Measurements from ENCODE around the gene FOXA1.

Gene FOXA1

DNA sequence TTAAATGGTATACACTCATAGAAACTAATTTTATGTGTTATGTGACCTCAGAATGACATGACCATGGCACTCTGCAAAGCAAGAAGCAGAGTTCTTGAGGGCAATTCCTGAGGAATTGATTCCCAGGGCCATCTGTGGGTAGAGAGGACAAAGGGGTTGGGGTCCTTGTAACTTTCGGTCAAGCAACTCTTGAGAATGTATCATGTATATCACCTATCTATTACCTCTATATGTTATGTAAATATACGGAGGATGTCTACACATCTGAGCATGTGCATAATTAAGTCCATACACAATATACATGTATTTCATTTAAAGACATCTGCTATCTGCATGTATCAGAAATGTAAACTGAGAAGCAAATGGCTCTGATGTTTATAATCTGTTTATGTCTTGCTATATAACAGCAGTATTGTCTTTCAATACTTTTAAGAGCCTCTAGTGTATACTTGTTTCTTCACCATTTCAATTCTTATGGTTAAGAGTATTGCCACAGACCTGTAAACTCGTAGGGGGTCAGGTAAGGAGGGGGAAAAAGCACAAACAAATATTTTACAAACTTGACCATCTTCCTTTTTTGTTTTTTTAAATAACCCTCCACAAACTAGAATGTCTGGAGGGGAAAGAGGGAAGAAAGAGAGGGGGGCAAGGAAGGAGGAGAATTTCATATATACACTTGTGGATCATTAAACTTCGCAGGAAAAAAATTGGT lies 4.5 kb downstream of the FOXA1 start:
- Histone ChIP-seq H3K27me3 (ENCODE audit: insufficient read depth, low read length) (peaks cover 64% of the 10 kb centered on the region), H3K4me1 (ENCODE audit: insufficient read depth, low read length) (peaks cover 26% of the 10 kb centered on the region), H3K9me3 (ENCODE audit: low read length) (no peaks in the 10 kb centered on the region), H2AFZ (ENCODE audit: low read depth, low read length) (no peak overlapping the region), H3K36me3 (ENCODE audit: insufficient read depth, low read length) (no peaks in the 10 kb centered on the region), H3K4me3 (ENCODE audit: low read length) (peak overlapping the region; percentile 8)

DNA sequence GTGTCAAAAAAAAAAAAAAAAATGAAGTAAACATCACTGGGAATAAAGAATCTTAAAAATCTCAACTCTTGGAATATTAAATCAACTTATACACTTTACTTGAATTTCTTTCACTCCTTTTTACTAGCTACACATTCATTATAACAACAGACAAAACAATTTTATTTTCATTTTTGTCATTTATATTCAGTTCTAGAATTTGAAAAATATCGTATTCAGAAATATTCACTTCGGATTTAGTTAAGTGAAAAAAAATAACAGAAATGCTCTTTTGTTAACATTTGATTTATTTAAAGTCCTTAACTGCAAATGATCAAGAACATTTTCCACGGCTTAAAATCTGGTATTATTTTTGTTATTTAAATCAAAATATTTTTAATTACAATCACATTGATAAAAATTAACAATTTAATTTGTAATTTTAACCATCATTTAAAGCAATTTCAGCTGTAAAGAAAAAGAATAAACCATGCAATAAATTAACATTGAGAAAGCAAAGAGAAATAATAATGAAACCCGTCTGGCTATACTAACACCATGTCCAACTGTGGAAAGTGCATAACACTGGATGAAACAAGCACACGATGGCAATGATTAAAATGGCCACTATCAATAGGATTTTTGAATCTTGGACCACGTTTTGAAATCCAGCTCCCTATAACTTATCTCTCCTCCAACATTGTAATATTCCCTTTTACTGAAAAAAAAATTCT lies 5.2 kb downstream of the FOXA1 start:
- H2AFZ ChIP-seq (ENCODE audit: low read depth, low read length): no peak overlapping the region
- H3K4me3 ChIP-seq (ENCODE audit: low read length): peak overlapping the region; percentile 45
- peaks cover 68% of the 10 kb centered on the region for H3K27me3 ChIP-seq (ENCODE audit: insufficient read depth, low read length)
- H3K4me1 ChIP-seq (ENCODE audit: insufficient read depth, low read length): peaks cover 30% of the 10 kb centered on the region
- no peaks in the 10 kb centered on the region for H3K9me3 ChIP-seq (ENCODE audit: low read length)
- no peaks in the 10 kb centered on the region for H3K36me3 ChIP-seq (ENCODE audit: insufficient read depth, low read length)

DNA sequence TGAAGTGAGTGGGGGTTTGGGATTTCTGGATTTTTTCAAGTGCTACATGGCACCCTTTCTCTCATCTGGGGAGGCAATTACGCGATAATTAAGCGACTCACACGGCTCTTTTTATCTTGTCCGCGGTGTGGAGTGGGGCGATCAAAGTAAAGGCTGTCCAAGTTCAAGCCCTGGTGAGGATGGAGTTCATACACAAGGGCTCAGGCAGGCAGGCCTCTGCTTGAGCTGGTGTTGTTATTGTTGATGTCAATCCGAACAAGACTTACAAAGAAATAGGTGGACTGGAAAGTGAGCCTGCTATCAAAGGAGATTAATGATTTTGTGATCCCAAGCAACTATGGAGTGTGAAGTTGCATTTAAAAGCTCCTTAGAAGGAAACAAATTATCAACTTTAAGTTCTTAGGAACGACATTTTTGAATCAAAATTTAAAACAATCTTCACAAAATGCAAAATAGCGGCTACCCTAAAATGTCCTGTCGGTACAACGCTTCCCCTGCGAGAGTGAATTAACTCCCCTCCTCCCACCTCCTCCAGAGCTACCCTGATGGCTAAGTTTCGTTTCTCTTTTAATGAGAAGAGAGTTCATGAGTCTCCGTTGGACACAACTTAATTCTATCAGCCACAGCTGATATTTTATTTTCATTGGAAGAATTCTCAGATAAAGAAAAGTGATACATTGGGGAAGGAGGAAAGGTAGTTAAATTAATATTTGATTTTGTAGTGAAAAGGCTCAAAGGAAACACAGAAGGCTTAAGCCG lies 5.9 kb downstream of the FOXA1 start:
- peaks cover 73% of the 10 kb centered on the region for H3K27me3 ChIP-seq (ENCODE audit: insufficient read depth, low read length)
- H3K4me3 ChIP-seq (ENCODE audit: low read length): peak overlapping the region; percentile 45
- H2AFZ ChIP-seq (ENCODE audit: low read depth, low read length): peak overlapping the region; percentile 52
- H3K9me3 ChIP-seq (ENCODE audit: low read length): no peaks in the 10 kb centered on the region
- H3K4me1 ChIP-seq (ENCODE audit: insufficient read depth, low read length): peaks cover 35% of the 10 kb centered on the region
- no peaks in the 10 kb centered on the region for H3K36me3 ChIP-seq (ENCODE audit: insufficient read depth, low read length)

DNA sequence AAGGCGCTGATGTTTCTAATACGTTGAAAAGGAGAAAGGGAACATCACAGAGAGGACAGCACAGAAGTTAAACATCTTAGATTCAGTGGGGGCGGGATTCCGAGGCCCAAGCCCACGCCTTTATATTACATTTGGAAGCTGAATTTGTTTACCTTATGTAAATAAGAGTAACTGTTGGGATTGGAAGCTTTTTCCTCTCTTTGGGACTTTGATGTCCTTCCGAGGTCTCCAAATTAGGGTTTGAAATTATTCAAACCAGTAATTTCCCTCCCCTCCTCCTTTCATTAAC lies 6.4 kb downstream of the FOXA1 start:
- Histone ChIP-seq H3K27me3 (ENCODE audit: insufficient read depth, low read length) (peaks cover 73% of the 10 kb centered on the region), H2AFZ (ENCODE audit: low read depth, low read length) (peak overlapping the region; percentile 52), H3K36me3 (ENCODE audit: insufficient read depth, low read length) (no peaks in the 10 kb centered on the region), H3K4me1 (ENCODE audit: insufficient read depth, low read length) (peaks cover 30% of the 10 kb centered on the region), H3K4me3 (ENCODE audit: low read length) (peak overlapping the region; percentile 45), H3K9me3 (ENCODE audit: low read length) (no peaks in the 10 kb centered on the region)

DNA sequence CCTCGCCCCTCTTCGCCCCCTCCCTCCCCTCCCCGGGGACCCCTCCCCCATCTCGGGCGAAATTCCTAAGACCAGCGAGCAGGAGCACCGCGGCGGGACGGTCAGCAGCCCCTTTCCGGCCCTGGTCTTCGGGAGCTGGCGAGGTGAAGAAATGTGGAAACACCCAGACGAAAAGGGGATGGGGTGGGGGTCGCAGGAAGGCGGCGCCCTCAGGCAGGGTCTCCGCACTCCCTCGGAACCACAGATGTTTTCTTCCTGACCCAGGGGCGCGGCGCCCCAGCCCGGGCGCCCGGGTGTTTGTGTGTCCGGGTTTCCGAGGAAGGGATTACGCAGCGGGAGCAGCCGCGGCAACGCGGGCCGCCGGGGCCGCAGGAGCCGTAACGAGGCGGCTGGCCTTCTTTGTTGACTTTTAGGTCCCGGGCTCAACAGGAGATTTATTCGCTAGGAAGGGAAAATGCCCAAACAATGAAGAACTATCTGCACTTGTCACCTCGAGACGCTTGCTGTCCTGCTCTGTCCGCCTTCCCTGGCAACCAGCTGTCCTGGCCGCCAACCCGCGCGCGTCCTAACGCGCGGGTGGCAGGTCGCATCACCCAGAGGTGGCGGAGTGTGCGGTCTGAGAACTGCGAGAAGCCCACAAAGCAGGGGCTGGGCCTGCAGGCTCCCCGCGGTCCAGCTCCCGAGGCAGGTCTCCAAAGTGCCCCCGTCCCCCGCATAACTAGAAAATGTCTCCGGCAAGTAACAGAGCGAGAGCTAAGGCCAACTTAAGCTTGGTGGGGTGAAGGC lies 7.0 kb downstream of the FOXA1 start:
- Histone ChIP-seq H3K4me3 (ENCODE audit: low read length) (peak overlapping the region; percentile 45), H3K4me1 (ENCODE audit: insufficient read depth, low read length) (peaks cover 30% of the 10 kb centered on the region), H3K36me3 (ENCODE audit: insufficient read depth, low read length) (no peaks in the 10 kb centered on the region), H2AFZ (ENCODE audit: low read depth, low read length) (peak overlapping the region; percentile 52), H3K9me3 (ENCODE audit: low read length) (no peaks in the 10 kb centered on the region), H3K27me3 (ENCODE audit: insufficient read depth, low read length) (peaks cover 68% of the 10 kb centered on the region)

DNA sequence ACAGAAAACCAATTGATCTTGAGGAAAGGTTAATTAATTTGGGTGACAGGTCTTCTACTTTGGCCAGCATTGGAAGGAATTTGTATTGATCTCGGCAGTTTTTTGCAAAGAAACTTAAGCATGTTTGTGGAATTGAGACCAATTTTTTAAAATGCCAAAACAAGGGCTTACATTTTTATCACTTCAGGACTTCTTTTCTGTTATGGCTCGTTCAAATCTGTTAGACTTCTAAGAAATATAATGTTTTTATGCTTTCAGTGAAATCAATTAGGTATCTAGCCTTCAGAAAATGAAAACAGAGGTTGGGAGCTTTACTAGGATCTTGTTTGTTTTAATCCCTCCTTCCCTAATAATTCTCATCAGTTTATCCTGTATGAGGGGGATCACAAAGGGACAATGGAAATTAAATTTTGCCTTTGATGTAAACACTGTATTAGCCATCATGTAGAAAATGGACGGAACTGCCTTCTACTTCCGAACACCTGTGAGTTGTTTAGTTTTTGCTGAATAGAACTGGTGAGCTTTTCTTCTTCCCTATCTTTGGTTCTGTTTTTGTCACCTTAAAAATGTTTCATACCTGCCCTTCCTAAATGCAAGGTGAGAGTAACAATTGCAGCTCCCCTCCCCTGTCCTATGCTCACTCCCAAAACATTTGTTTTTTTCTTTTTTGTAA lies 7.8 kb downstream of the FOXA1 start:
- H3K27me3 ChIP-seq (ENCODE audit: insufficient read depth, low read length): peaks cover 60% of the 10 kb centered on the region
- H3K4me3 ChIP-seq (ENCODE audit: low read length): peak overlapping the region; percentile 45
- H3K9me3 ChIP-seq (ENCODE audit: low read length): no peaks in the 10 kb centered on the region
- no peak overlapping the region for H2AFZ ChIP-seq (ENCODE audit: low read depth, low read length)
- H3K36me3 ChIP-seq (ENCODE audit: insufficient read depth, low read length): no peaks in the 10 kb centered on the region
- H3K4me1 ChIP-seq (ENCODE audit: insufficient read depth, low read length): peaks cover 30% of the 10 kb centered on the region

DNA sequence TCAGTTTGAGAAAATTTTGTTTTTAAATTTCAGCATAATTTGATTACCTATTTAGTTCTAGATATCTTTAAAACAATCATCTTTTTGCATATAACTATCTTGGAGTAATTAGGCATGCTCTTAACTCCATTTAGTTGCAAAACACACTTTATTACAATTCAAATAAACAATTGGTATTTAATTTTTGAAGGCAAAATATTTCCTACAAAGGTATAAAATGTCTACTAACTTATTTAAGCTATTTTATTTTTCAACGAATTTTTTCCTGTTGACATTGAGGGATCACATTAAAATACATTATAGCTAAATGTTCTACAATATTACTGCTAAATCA lies 8.3 kb downstream of the FOXA1 start:
- Histone ChIP-seq H3K4me1 (ENCODE audit: insufficient read depth, low read length) (peaks cover 30% of the 10 kb centered on the region), H3K9me3 (ENCODE audit: low read length) (no peaks in the 10 kb centered on the region), H3K27me3 (ENCODE audit: insufficient read depth, low read length) (peaks cover 55% of the 10 kb centered on the region), H3K4me3 (ENCODE audit: low read length) (no peak overlapping the region), H2AFZ (ENCODE audit: low read depth, low read length) (no peak overlapping the region), H3K36me3 (ENCODE audit: insufficient read depth, low read length) (no peaks in the 10 kb centered on the region)

DNA sequence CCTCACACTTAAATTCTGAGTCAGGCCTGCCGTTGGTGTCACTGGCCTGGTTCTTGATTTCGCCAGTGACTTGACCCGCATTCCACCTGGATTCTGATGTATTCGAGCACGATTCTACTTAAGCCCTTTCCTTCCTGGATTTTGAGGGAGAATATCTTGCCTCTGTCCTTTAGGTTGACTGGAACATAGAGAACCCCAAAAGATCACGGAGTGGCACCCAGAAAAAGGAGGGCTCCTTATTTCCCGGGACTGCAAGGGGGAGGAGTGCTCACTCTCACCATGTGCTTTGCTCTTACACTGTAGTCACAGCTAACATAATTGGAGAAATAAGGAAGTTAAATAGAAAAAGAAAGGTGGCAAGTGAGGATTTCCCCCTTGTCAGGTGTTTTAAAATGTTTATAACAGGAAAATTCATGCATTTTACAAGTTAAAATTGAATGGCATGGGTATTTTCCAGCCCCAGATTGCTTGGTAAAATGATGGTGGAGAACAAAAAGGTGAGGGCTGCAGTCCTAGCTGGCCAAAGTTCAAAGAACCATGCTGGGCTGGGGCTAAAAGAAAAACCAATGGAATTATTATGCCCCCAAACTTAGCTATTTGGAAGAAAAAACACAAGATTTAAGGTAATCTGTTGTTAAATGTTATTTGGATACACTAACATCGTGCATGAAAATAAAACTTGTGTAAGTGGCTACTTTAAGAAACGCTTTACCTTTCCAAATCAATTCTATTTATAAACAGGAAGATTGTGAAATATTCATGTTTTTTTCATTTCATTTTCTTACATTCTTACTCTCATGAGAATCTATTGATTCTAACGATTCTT lies 8.9 kb downstream of the FOXA1 start:
- H3K9me3 ChIP-seq (ENCODE audit: low read length): no peaks in the 10 kb centered on the region
- no peaks in the 10 kb centered on the region for H3K36me3 ChIP-seq (ENCODE audit: insufficient read depth, low read length)
- no peak overlapping the region for H2AFZ ChIP-seq (ENCODE audit: low read depth, low read length)
- H3K4me3 ChIP-seq (ENCODE audit: low read length): no peak overlapping the region
- peaks cover 50% of the 10 kb centered on the region for H3K27me3 ChIP-seq (ENCODE audit: insufficient read depth, low read length)
- peaks cover 30% of the 10 kb centered on the region for H3K4me1 ChIP-seq (ENCODE audit: insufficient read depth, low read length)

DNA sequence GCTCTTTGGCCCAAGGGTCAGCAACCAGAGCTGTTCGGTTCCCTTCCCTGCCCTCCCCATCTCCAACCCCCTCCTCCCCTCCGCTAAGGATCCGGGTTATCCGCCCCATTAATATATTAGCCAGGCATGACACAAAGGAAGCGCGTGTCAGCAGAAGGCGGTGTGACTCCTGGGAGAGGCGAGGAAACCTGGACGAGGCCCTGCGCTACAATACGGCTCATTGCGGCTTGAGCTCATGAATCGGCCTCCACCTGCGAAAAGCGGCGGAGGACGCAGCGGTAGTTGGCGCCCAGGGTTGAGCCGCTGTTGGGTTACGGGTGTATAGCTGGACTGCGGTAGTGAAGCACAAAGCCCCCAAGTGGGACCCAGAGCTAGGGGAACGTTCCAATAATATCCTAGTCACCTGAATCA lies 9.9 kb downstream of the FOXA1 start:
- H3K36me3 ChIP-seq (ENCODE audit: insufficient read depth, low read length): no peaks in the 10 kb centered on the region
- H3K27me3 ChIP-seq (ENCODE audit: insufficient read depth, low read length): peaks cover 39% of the 10 kb centered on the region
- no peaks in the 10 kb centered on the region for H3K9me3 ChIP-seq (ENCODE audit: low read length)
- no peak overlapping the region for H2AFZ ChIP-seq (ENCODE audit: low read depth, low read length)
- H3K4me3 ChIP-seq (ENCODE audit: low read length): peak overlapping the region; percentile 47
- H3K4me1 ChIP-seq (ENCODE audit: insufficient read depth, low read length): peaks cover 32% of the 10 kb centered on the region

DNA sequence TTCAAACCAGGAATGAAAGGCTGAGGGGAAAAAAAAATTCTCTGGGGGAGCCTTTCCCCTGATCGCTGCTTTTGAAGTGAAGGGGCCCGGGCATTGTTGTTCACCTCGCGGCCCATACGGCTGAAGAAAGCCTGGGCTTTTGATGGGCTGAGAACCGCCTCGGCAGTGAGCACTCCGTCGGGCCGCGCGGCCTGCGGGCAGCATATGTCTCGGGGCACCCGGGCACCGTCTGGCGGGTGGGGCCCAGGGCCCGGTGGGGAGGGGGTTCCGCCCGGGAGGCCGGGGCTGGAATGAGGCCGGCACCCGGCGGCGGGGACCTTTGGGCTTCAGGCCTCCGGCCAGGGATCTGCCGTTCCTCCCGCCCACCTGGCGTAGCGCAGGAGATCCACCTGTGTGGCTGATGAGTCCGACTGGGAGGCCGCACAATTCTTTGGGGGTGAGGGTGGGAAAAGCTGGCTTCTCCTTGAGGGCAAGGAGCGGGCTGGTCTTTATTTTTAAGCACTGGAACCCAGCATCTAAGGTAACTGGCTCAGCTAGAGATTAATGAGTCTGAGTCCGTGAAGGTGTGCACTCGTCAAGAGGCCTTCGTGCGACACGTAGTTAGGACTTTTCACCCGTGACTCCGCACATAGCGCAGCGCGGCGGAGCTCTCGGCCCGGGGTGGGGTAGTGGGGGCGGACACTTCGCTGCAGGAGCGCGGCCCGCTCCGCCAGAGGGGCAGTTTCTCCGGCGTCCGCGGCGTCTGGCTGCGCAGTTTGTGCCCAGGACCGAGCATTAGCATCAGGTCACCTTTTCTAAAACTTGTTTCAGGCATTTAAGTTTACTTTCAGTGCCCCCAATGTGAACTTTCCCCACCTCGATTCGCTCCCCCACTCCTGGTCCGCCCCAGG lies 10.6 kb downstream of the FOXA1 start:
- peaks cover 38% of the 10 kb centered on the region for H3K27me3 ChIP-seq (ENCODE audit: insufficient read depth, low read length)
- peaks cover 38% of the 10 kb centered on the region for H3K4me1 ChIP-seq (ENCODE audit: insufficient read depth, low read length)
- peak overlapping the region; percentile 47 for H3K4me3 ChIP-seq (ENCODE audit: low read length)
- H2AFZ ChIP-seq (ENCODE audit: low read depth, low read length): peak overlapping the region; percentile 81
- H3K36me3 ChIP-seq (ENCODE audit: insufficient read depth, low read length): no peaks in the 10 kb centered on the region
- H3K9me3 ChIP-seq (ENCODE audit: low read length): no peaks in the 10 kb centered on the region

Measured in neuron (in vitro differentiated cells).